ENCODE data around the gene TFB1M. TPM values are rescaled to one million over a fixed set of nuclear protein-coding genes. Genes with fewer than 3 reads are reported as not detected.

The TFB1M gene
- total and polyA plus RNA-seq, 7 donors: 10.7 to 22.2 (median 15.1) TPM

GRCh38 chr6:155351273-155352129 lies 37.2 kb upstream of the TFB1M start:
- Histone ChIP-seq H3K27me3 (no peaks in the 10 kb centered on the region), H3K4me1 (no peaks in the 10 kb centered on the region), H3K27ac (no peak overlapping the region), H3K36me3 (no peaks in the 10 kb centered on the region), H3K4me3 (no peak overlapping the region), H3K9me3 (peaks cover 0 to 20% (median 3%) of the 10 kb centered on the region in 4 donors)
- TF ChIP-seq POLR2A (IDR thresholded peaks at IDR 0.05) (no peak), POLR2AphosphoS5 (IDR thresholded peaks at IDR 0.05) (no peak), EP300 (IDR thresholded peaks at IDR 0.05) (no peak), CTCF (IDR thresholded peaks at IDR 0.05) (no peak)
- 85 to 86% methylated on average over 5 of the region's 5 CpGs for WGBS, 2 donors
- intact Hi-C loops (cut with DNase I): no loop called here
- DNase-seq: no peak

GRCh38 chr6:155349956-155350355 lies 35.7 kb upstream of the TFB1M start:
- TF ChIP-seq EP300 (IDR thresholded peaks at IDR 0.05) (no peak), CTCF (IDR thresholded peaks at IDR 0.05) (no peak), POLR2A (IDR thresholded peaks at IDR 0.05) (no peak), POLR2AphosphoS5 (IDR thresholded peaks at IDR 0.05) (no peak)
- H3K9me3 ChIP-seq: peaks cover 0 to 17% (median 3%) of the 10 kb centered on the region in 4 donors
- no peak overlapping the region for H3K4me3 ChIP-seq
- no peaks in the 10 kb centered on the region for H3K27me3 ChIP-seq
- 96 to 99% methylated on average over 6 of the region's 6 CpGs for WGBS, 2 donors
- H3K4me1 ChIP-seq: no peaks in the 10 kb centered on the region
- H3K36me3 ChIP-seq: no peaks in the 10 kb centered on the region
- intact Hi-C loops (cut with DNase I): no loop called here
- H3K27ac ChIP-seq: no peak overlapping the region
- DNase-seq: no peak

GRCh38 chr6:155349129-155349528 lies 34.8 kb upstream of the TFB1M start:
- no peak for TF ChIP-seq POLR2AphosphoS5 (IDR thresholded peaks at IDR 0.05)
- no peak for TF ChIP-seq CTCF (IDR thresholded peaks at IDR 0.05)
- no peak for TF ChIP-seq EP300 (IDR thresholded peaks at IDR 0.05)
- no peak for TF ChIP-seq POLR2A (IDR thresholded peaks at IDR 0.05)
- intact Hi-C loops (cut with DNase I): no loop called here
- no peak for DNase-seq
- H3K27ac ChIP-seq: no peak overlapping the region
- H3K9me3 ChIP-seq: peaks cover 0 to 10% (median 3%) of the 10 kb centered on the region in 4 donors
- WGBS, 2 donors: 93 to 98% methylated on average over 2 of the region's 2 CpGs
- H3K36me3 ChIP-seq: no peaks in the 10 kb centered on the region
- H3K27me3 ChIP-seq: no peaks in the 10 kb centered on the region
- no peaks in the 10 kb centered on the region for H3K4me1 ChIP-seq
- H3K4me3 ChIP-seq: no peak overlapping the region

- no peak overlapping the region for H3K27ac ChIP-seq
- H3K4me3 ChIP-seq: no peak overlapping the region
- TF ChIP-seq CTCF (IDR thresholded peaks at IDR 0.05): no peak
- TF ChIP-seq EP300 (IDR thresholded peaks at IDR 0.05): no peak
- H3K9me3 ChIP-seq: peaks cover 0 to 6% (median 0%) of the 10 kb centered on the region in 4 donors
- DNase-seq: no peak
- no peaks in the 10 kb centered on the region for H3K27me3 ChIP-seq
- WGBS, 2 donors: 73 to 82% methylated on average over 1 of the region's 1 CpG
- H3K36me3 ChIP-seq: no peaks in the 10 kb centered on the region
- intact Hi-C loops (cut with DNase I): no loop called here
- H3K4me1 ChIP-seq: no peaks in the 10 kb centered on the region
Measured at GRCh38 chr6:155347800-155348199, 33.5 kb upstream of the TFB1M start.
